OCI-LY7 (cell line): ENCODE measurements around the gene HRH1.

Experiments
- CTCF ChIP-seq: fragments of 200-600 bp; sonication (generic); conservative IDR thresholded peaks from 2 replicates; pipeline ENCODE4 v1.5.1; 2014; ENCODE audit warnings: mild to moderate bottlenecking, antibody characterized with exemption, low read length, moderate library complexity, mixed read lengths
- EZH2phosphoT487 ChIP-seq: fragments of 200-600 bp; sonication (generic); IDR thresholded peaks from 2 replicates; pipeline ENCODE4 v1.6.1; 2018; ENCODE audit warnings: low read depth, borderline replicate concordance, mild to moderate bottlenecking, mixed run types, antibody characterized with exemption, low read length, moderate library complexity, mixed read lengths

GRCh38 chr3:11239796-11240195 is 85.5 kb downstream of the HRH1 start:
- no peak for TF ChIP-seq CTCF
- TF ChIP-seq EZH2phosphoT487, result no peak
